PFSK-1 (cell line): ENCODE results near the gene GNB1L.

ENCODE experiments used
- FOXP2 ChIP-seq: optimal IDR thresholded peaks from 2 replicates; pipeline ENCODE3; 2011; ENCODE audit warnings: borderline replicate concordance, control low read depth, inconsistent platforms; ENCODE audit not compliant: insufficient read depth; ENCODE audit errors: extremely low read length, extremely low read depth
- POLR2AphosphoS5 ChIP-seq: IDR thresholded peaks from 2 replicates; pipeline ENCODE4 v1.6.1; 2012; ENCODE audit warnings: low read depth, mild to moderate bottlenecking, control low read depth, low read length, moderate library complexity
- REST ChIP-seq, 2 experiments: IDR thresholded peaks; 2 replicates each; pipeline versions ENCODE4 v1.6.1 to v1.8.0; 2011 to 2012; ENCODE audit warnings: low read depth in 2 of 2, low read length in 2 of 2, control low read depth in 1 of 2, inconsistent platforms in 1 of 2, mild to moderate bottlenecking in 1 of 2, moderate library complexity in 1 of 2; ENCODE audit not compliant: insufficient read depth in 1 of 2
- SIN3A ChIP-seq: IDR thresholded peaks from 2 replicates; pipeline ENCODE4 v1.6.1; 2012; ENCODE audit warnings: mild to moderate bottlenecking, low read length, moderate library complexity, borderline replicate concordance; ENCODE audit not compliant: insufficient read depth
- TAF1 ChIP-seq: IDR thresholded peaks from 2 replicates; pipeline ENCODE4 v1.6.1; 2012; ENCODE audit warnings: low read length, control low read depth, borderline replicate concordance; ENCODE audit not compliant: insufficient read depth

Gene GNB1L

GRCh38 chr22:19902245-19902715 is 47.6 kb upstream of the GNB1L start:
- TF ChIP-seq SIN3A (no peak), REST (IDR thresholded peaks at IDR 0.05; ENCODE audit: insufficient read depth in 1 of 2, low read depth in 2 of 2, low read length in 2 of 2) (no peak)

DNA sequence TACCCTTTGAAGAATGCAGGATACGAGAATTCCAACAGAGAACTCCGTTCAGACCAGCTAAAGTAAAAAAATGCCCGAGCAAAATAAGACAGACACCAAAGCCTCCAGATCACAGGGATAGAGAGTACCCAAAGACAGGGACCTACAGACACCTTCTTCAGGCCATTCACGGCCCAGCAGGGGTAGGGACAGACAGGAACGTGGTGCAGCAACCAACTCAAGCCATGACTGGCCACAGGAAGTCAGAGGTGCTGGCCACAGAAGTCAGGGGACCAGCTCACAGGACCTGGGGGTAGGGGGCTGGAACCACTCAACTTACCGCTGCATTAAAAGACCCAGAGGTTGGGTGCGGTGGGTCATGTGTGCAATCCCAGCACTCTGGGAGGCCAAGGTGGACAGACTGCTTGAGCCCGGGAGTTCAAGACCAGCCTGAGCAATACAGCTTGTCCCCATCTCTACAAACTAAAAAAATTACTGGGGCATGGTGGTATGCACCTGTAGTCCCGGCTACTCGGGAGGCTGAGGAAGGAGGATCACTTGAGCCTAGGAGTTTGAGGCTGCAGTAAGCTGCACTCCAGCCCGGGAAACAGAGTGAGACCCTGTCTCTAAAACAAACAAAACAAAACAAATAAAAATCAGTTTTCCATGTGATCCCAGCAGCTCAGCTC is 47.0 kb upstream of the GNB1L start:
- no peak for TF ChIP-seq POLR2AphosphoS5
- no peak for TF ChIP-seq FOXP2
- no peak for TF ChIP-seq REST (IDR thresholded peaks at IDR 0.05; ENCODE audit: insufficient read depth in 1 of 2, low read depth in 2 of 2, low read length in 2 of 2)
- TF ChIP-seq SIN3A, result no peak
- no peak for TF ChIP-seq TAF1

- TF ChIP-seq TAF1, result no peak
- no peak for TF ChIP-seq FOXP2
- TF ChIP-seq POLR2AphosphoS5, result no peak
These were observed 46.2 kb upstream of the GNB1L start for GRCh38 chr22:19900707-19901436.

DNA sequence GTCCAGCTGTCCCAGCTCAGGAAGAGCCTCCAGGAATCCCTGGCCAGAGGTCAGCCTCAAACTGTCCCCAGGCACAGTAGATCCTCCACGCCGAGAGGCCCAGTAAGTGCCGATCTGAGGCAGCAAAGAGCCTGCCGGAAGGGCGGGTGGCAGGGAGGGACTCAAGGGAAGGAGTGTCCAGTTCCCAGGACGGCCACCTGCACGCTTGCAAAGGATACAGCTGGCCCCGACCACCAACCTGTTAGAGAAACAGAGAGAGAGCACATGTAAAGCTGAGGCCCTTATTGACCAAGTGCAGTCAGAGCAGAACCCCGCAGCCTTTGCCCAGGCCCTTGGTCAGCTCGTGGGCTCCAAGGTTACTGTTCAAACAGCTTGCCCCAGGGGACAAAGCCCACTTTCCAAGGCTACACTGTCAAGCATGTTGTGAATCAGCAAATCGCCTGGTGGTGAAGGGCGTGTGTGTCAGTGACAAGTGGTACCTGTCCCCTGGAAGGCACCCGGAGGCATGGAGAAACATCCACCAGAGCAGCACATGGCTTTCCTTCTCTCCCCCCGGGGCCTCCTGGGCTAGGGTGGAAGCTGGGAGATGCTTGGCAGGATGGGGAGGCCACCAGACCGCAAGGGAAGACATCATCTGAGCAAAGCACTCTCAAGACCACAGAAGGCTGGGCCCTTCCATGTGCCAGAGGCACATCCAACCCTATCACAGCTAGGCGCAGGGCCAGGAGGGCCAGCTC is 44.3 kb upstream of the GNB1L start:
- TF ChIP-seq POLR2AphosphoS5, result no peak
- no peak for TF ChIP-seq REST (IDR thresholded peaks at IDR 0.05; ENCODE audit: insufficient read depth in 1 of 2, low read depth in 2 of 2, low read length in 2 of 2)
- TF ChIP-seq FOXP2, result no peak

DNA sequence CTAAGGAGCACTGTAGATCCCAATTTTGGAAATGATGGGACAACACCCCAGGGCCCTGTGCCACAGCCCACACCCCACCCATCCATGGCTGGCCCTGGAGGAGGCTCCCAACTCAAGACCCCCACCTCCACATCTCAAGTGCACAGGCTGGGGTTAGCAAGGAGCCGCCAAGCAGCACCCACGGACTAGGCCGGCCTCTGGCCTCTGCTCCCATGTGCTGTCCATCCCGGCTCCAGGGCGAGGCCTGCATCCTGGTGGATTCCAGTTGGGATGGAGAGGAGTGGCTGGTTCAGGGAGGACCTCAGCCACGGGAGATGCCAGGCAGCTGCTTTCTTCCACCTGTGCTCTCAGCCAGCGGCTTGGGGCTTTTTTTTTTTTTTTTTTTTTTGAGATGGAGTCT is 43.5 kb upstream of the GNB1L start:
- TF ChIP-seq REST (IDR thresholded peaks at IDR 0.05; ENCODE audit: insufficient read depth in 1 of 2, low read depth in 2 of 2, low read length in 2 of 2), result no peak
- no peak for TF ChIP-seq FOXP2
- no peak for TF ChIP-seq TAF1
- no peak for TF ChIP-seq POLR2AphosphoS5
- no peak for TF ChIP-seq SIN3A
